Measurements from ENCODE around the gene ARPC5.
A peak's percentile ranks its signal among the peaks of the same experiment; 100 is the strongest.
"Not testable (repeated sequence)": the region's sequence is repeated elsewhere in the genome, so short reads cannot be mapped to it uniquely, and the experiment has no call there.

Gene ARPC5

GRCh38 chr1:183636334-183636682, 725 bp upstream of the ARPC5 start:
- H3K27me3 Mint-ChIP-seq, result no peaks in the 10 kb centered on the region
- peak overlapping the region; percentile 97 for H3K4me3 Mint-ChIP-seq
- ATAC-seq (replicated peaks), result no peak
- H3K4me1 Mint-ChIP-seq (ENCODE audit: low read depth in 2 of 2), result peaks cover 28 to 33% of the 10 kb centered on the region in 2 donors
- no peaks in the 10 kb centered on the region for H3K9me3 Mint-ChIP-seq
- DNase-seq, result peak in 1 of 3 experiments; percentile 8
- peak overlapping the region; percentile 94 to 95 for H3K27ac Mint-ChIP-seq
- peaks cover 25% of the 10 kb centered on the region for H3K36me3 Mint-ChIP-seq (ENCODE audit: insufficient read depth)

DNA sequence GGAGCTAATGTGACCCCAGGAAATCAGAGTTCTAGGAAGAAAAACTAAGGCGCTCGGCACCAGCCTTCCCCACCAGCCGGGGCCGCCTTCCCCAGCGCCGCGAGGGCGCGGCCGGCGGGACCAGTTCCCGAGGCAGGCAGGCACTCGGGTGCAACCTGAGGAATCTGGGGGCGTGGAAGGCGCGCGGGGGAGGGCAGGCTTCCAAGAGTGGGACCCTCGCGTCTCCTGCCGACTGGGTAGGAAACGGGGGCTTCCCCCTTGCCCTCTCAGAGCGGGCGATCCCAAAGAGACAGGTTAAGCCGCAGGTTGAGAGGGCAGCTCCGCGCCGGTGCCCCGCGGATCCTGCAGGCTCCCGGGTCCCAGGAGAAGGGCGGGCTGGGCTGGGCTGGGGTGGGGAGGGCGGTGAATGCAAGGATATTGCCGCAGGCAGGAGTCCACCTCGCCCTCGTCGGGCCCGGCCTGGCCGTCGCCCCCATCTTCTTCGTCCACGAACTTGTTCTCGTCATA, 431 bp downstream of the ARPC5 start:
- Mint-ChIP-seq H3K36me3 (ENCODE audit: insufficient read depth) (peaks cover 36% of the 10 kb centered on the region), H3K4me1 (ENCODE audit: low read depth in 2 of 2) (peaks cover 35 to 42% of the 10 kb centered on the region in 2 donors), H3K27me3 (no peaks in the 10 kb centered on the region), H3K4me3 (peak overlapping the region; percentile 97), H3K9me3 (no peaks in the 10 kb centered on the region), H3K27ac (peak overlapping the region; percentile 94 to 95)
- DNase-seq (peak in 1 of 3 experiments; percentile 15), ATAC-seq (replicated peaks) (peak; percentile 3)

- H3K9me3 Mint-ChIP-seq, result no peaks in the 10 kb centered on the region
- peaks cover 42% of the 10 kb centered on the region for H3K36me3 Mint-ChIP-seq (ENCODE audit: insufficient read depth)
- peaks cover 37 to 42% of the 10 kb centered on the region in 2 donors for H3K4me1 Mint-ChIP-seq (ENCODE audit: low read depth in 2 of 2)
- DNase-seq (no peak), ATAC-seq (replicated peaks) (no peak)
- peak overlapping the region; percentile 35 to 77 for H3K27ac Mint-ChIP-seq
- no peaks in the 10 kb centered on the region for H3K27me3 Mint-ChIP-seq
- peak overlapping the region; percentile 97 for H3K4me3 Mint-ChIP-seq
Observed at GRCh38 chr1:183634429-183635065, 1.0 kb downstream of the ARPC5 start.

DNA sequence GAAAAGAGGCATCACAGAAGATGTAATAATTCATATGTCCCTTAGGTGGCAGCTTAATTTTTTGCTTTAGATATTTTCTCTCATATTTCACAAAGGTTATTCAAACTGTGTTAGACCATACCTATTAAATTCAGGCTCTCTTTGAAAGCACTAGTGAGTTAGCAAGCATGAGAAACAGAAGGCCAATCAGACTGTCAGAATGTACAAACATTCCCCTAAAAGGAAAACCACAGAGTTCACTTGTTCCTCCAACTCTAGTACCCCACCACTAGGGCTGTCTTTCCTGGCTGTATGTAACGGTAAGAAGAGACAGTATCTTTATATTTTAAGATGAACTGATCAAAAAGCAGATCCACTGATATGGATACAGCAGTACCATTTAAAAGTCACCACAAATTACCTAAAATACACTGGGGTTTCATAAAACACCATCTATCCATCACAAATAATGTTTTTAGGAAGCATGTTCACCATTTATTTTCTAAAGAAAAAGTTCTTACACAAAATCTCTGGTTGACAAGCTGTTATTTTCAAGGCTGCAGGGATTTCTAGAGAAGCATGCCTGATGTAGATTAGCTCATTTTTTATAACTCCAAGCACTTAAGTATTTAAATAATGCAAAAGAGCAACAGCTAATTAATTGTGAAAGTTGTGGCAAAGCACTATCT, 1.8 kb downstream of the ARPC5 start:
- Mint-ChIP-seq H3K4me1 (ENCODE audit: low read depth in 2 of 2) (peaks cover 38 to 43% of the 10 kb centered on the region in 2 donors), H3K4me3 (peak overlapping the region; percentile 97), H3K27ac (peak overlapping the region; percentile 35 to 77), H3K36me3 (ENCODE audit: insufficient read depth) (peaks cover 50% of the 10 kb centered on the region), H3K27me3 (no peaks in the 10 kb centered on the region), H3K9me3 (no peaks in the 10 kb centered on the region)
- ATAC-seq (replicated peaks) (peak; percentile 31), DNase-seq (peak in 2 of 3 experiments; percentile 8 to 16)

DNA sequence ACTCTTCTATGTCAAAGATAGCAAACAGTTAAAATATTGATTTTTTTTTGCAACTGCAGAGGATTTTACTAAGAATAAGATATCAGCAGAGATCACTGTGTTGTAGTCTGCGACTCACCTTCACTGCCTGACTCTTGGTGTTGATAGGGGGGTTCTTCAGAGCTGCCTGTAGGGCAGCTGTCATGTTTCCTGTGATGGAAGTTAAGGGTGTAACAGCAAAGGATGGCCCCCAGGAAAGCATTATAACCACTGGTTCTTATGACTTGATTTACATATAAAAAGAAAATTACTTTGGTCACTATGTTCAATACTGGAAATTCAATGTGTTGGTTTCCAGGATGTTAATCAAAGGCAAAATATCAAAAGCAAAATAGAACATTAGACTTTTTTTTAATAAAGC, 2.6 kb downstream of the ARPC5 start:
- Mint-ChIP-seq H3K4me1 (ENCODE audit: low read depth in 2 of 2) (peaks cover 43 to 50% of the 10 kb centered on the region in 2 donors), H3K27ac (peak overlapping the region in 1 of 2 donors; percentile 77), H3K9me3 (no peaks in the 10 kb centered on the region), H3K36me3 (ENCODE audit: insufficient read depth) (peaks cover 58% of the 10 kb centered on the region), H3K4me3 (peak overlapping the region; percentile 97), H3K27me3 (no peaks in the 10 kb centered on the region)
- ATAC-seq (replicated peaks), result no peak
- DNase-seq, result no peak

DNA sequence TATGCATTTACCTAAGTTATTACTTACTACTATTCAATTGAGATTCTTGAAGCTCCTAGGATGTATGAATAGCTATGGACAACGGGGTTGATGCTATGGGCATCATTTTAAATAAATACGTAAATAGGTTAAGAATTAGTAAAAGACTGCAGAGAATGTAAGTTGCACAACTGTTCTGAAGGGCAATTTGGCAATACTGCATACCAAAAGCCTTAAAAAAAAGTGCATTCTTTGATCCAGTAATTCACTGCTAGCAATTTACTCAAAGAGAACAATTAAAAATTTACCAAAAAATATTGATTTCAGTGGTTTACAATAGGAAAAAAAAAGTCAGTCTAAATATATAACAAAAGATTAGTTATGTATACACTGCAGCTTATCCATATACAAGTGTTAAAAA, 3.5 kb downstream of the ARPC5 start:
- H3K4me3 Mint-ChIP-seq, result peak overlapping the region; percentile 13 to 97
- DNase-seq (no peak), ATAC-seq (replicated peaks) (no peak)
- peaks cover 43 to 50% of the 10 kb centered on the region in 2 donors for H3K4me1 Mint-ChIP-seq (ENCODE audit: low read depth in 2 of 2)
- H3K27me3 Mint-ChIP-seq, result no peaks in the 10 kb centered on the region
- peaks cover 66% of the 10 kb centered on the region for H3K36me3 Mint-ChIP-seq (ENCODE audit: insufficient read depth)
- H3K27ac Mint-ChIP-seq, result no peak overlapping the region
- H3K9me3 Mint-ChIP-seq, result no peaks in the 10 kb centered on the region

- Mint-ChIP-seq H3K4me1 (ENCODE audit: low read depth in 2 of 2) (peaks cover 36 to 42% of the 10 kb centered on the region in 2 donors), H3K9me3 (no peaks in the 10 kb centered on the region), H3K27me3 (no peaks in the 10 kb centered on the region), H3K4me3 (peak overlapping the region; percentile 0 to 97), H3K27ac (peak overlapping the region in 1 of 2 donors; percentile 1), H3K36me3 (ENCODE audit: insufficient read depth) (peaks cover 79% of the 10 kb centered on the region)
- DNase-seq (no peak), ATAC-seq (replicated peaks) (no peak)
Observed at GRCh38 chr1:183630748-183631147, 4.8 kb downstream of the ARPC5 start.

DNA sequence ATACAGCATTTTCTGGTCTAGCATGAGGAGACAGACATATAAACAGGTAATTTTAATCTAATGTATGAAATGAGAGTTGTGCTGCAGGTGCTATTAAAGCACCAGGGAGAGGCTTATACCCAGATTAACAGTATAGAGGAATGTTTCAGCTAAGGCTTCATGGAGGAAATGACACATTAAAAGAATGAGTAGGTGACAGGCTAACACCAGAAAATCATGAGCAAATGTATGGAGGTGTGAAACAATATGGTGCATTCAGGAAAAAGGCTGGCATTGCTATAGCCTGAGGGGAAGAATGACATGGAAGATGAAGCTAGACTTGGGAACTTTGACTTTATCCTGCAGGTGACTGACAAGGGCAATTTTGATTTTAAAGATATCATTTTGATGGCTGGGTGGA, 7.0 kb downstream of the ARPC5 start:
- Mint-ChIP-seq H3K4me3 (peak overlapping the region in 1 of 2 donors; percentile 28), H3K4me1 (ENCODE audit: low read depth in 2 of 2) (peaks cover 26 to 36% of the 10 kb centered on the region in 2 donors), H3K27ac (peak overlapping the region in 1 of 2 donors; percentile 1), H3K9me3 (no peaks in the 10 kb centered on the region), H3K27me3 (no peaks in the 10 kb centered on the region), H3K36me3 (ENCODE audit: insufficient read depth) (peaks cover 83% of the 10 kb centered on the region)
- ATAC-seq (replicated peaks) (no peak), DNase-seq (no peak)

- not testable (repeated sequence) for ATAC-seq (replicated peaks); H3K9me3 Mint-ChIP-seq; H3K27ac Mint-ChIP-seq; H3K4me3 Mint-ChIP-seq; DNase-seq; H3K27me3 Mint-ChIP-seq
- H3K4me1 Mint-ChIP-seq (ENCODE audit: low read depth in 2 of 2), result peaks cover 21 to 22% of the 10 kb centered on the region in 2 donors
- H3K36me3 Mint-ChIP-seq (ENCODE audit: insufficient read depth), result peaks cover 74% of the 10 kb centered on the region
Observed at GRCh38 chr1:183626236-183626635, 9.3 kb downstream of the ARPC5 start.

DNA sequence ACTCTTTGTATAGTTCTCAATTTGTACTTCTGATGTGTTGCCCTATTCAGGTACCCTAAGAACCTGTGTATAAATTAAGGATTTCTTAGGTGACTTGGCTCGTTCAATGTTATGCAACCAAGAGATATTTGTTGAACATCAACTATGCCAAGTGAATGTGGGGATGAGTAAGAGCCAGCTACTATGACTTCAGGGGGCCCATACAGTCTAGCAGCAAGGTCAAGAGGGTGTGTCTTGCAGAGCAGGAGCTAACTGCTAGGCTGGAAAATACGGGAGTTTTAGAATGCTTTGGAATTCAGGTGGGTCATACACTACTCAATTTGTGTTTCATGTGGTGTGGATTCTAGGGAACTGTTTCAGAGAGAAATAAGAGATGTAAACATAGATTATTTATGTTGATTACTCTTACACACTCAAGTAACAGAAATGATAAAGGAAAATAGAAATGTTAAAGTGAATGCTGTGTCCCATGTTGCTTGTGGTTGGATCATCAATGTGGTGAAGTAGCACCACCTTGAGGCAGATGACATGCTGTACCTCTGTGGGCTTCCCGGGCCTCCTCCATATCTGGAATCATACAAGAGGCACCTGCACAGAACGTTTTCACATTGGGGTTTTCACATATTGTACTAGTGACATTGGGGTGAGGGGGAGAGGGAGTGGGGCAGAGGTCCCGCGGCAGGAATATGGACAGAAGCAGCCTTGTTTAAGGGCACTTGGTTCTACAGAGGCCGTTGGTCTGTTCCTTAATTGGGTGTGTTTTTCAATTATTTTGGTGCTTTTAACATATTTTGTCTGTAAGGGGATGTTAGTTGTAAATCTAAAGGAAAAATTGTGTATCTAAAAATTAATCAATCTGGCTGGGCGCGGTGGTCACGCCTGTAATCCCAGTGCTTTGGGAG, 12.4 kb downstream of the ARPC5 start:
- Mint-ChIP-seq H3K4me1 (ENCODE audit: low read depth in 2 of 2) (peaks cover 6% of the 10 kb centered on the region in 2 donors), H3K9me3 (no peaks in the 10 kb centered on the region), H3K27me3 (no peaks in the 10 kb centered on the region), H3K4me3 (no peak overlapping the region), H3K27ac (peak overlapping the region; percentile 67 to 75), H3K36me3 (ENCODE audit: insufficient read depth) (peaks cover 43% of the 10 kb centered on the region)
- ATAC-seq (replicated peaks), result peak; percentile 84
- peak in 2 of 3 experiments; percentile 22 to 35 for DNase-seq

- peaks cover 6% of the 10 kb centered on the region in 2 donors for H3K4me1 Mint-ChIP-seq (ENCODE audit: low read depth in 2 of 2)
- ATAC-seq (replicated peaks) (no peak), DNase-seq (no peak)
- H3K4me3 Mint-ChIP-seq, result no peak overlapping the region
- peak overlapping the region in 1 of 2 donors; percentile 75 for H3K27ac Mint-ChIP-seq
- no peaks in the 10 kb centered on the region for H3K27me3 Mint-ChIP-seq
- H3K36me3 Mint-ChIP-seq (ENCODE audit: insufficient read depth), result peaks cover 32% of the 10 kb centered on the region
- H3K9me3 Mint-ChIP-seq, result no peaks in the 10 kb centered on the region
Observed at GRCh38 chr1:183622013-183622412, 13.6 kb downstream of the ARPC5 start.

- no peak for DNase-seq
- H3K27ac Mint-ChIP-seq, result peak overlapping the region in 1 of 2 donors; percentile 87
- ATAC-seq (replicated peaks), result no peak
- no peaks in the 10 kb centered on the region for H3K9me3 Mint-ChIP-seq
- peaks cover under 1 to 3% of the 10 kb centered on the region in 2 donors for H3K4me1 Mint-ChIP-seq (ENCODE audit: low read depth in 2 of 2)
- H3K27me3 Mint-ChIP-seq, result no peaks in the 10 kb centered on the region
- no peak overlapping the region for H3K4me3 Mint-ChIP-seq
- peaks cover 15% of the 10 kb centered on the region for H3K36me3 Mint-ChIP-seq (ENCODE audit: insufficient read depth)
Observed at GRCh38 chr1:183620311-183620710, 15.3 kb downstream of the ARPC5 start.

GRCh38 chr1:183619781-183620180, 15.8 kb downstream of the ARPC5 start:
- Mint-ChIP-seq H3K4me3 (no peak overlapping the region), H3K27ac (peak overlapping the region in 1 of 2 donors; percentile 87), H3K36me3 (ENCODE audit: insufficient read depth) (peaks cover 12% of the 10 kb centered on the region), H3K9me3 (no peaks in the 10 kb centered on the region), H3K27me3 (peaks cover 2 to 5% of the 10 kb centered on the region in 2 donors), H3K4me1 (ENCODE audit: low read depth in 2 of 2) (peaks cover 0 to 3% of the 10 kb centered on the region in 2 donors)
- ATAC-seq (replicated peaks) (no peak), DNase-seq (no peak)

All from effector memory CD8-positive, alpha-beta T cell (primary cell).